Cortex of kidney (tissue), 1 donor: ENCODE measurements around the gene KAT7.

Source experiments
- DNase-seq: peaks from one replicate; lab custom pipeline; 2025; lab: John Stamatoyannopoulos, UW

Gene KAT7

DNA sequence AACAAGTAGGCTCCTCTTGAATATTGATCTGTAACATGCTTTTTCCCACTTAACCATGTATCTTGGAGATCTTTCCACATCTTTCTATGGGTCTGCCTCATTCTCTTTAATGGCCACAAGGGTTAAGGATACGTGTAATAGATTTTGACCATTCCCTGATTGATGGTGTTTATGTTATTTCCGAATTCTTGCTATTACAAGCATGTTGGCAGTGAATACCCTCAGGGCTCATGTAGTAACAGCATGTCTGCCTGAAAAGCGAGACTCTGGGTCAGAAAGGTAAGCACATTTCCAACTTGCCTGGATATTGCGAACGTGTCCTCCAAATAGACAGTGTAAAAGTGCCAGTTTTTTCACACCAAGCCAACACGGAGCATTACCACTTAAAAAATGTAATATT lies 54.4 kb downstream of the KAT7 start:
- no peak for DNase-seq

DNA sequence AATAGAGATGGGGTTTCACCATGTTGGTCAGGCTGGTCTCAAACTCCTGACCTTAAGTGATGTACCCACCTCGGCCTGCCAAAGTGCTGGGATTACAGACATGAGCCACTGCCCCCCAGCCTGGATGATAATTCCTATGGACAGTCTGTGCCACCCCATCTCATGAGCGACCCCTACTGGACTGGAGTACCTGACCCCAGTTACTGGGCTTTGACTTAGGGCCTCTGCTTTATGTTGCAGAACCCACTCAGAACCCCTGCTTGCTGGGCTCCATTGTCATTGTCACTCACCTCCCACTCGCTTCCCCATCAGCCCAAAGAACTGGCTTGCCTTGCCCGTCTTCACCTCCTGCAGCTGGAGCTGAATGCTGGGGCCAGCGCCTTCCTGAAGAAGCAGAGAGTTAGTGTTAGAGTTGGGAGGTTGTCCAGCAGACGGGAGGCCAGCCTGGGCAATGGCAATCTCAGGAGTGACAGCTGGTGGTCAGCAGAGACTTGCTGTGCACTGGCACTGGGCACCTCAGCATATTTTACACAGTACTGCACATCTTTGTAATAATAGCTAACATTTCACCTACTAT lies 55.4 kb downstream of the KAT7 start:
- no peak for DNase-seq

DNA sequence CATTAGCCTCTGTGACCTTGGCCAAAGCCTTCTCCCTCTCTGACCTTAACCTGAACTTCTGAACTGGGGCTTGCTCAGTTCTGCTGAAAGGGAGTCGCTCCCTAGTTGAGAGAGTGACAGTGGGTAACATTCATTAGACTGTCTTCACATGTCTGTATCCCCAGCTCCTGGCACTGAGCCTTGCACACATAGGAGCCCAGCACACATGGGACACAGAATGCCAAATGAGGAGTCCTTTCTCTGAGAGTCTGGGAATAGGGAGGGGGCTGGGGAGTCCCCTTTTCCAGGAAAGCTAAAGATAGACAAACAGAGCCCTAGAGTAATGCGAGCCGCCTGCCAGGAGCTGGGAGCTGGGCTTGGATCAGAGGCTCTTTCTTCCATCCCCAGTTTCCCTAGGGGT lies 56.8 kb downstream of the KAT7 start:
- no peak for DNase-seq

DNA sequence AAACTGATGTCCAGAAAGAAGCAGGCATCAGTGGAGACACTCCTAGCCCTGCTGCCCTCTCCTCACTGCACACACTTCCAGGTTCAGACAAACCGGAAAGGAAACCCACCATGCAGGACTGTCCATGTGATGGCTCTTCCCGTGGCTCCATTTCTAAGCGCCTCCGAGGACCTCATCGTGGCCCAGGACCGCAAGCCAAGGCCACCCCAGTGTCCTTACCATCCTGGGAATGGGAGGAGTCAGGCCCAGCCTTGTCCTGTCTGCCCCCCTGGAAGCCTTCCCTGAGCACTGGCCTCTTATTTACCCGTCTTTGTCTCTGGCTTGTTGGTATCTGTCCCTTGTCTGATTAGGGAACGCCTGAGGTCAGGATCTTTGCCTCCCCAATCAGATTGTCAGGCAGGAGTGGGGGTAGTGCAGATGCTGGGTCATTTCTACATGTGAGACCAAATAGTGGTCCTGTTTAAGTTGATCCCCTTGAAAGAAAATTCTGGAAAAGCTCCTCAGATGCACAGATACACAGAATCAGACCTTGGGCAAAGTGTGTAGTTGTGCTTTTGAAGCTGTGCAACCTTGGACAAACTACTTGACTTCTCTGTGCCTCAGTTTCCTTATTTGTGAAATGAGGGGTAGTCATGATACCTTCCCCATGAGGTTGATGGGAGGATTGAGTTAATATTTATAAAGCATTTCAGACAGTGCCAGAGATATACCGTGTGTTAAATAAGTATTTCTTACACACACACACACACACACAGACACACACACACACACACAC lies 58.6 kb downstream of the KAT7 start:
- no peak for DNase-seq

DNA sequence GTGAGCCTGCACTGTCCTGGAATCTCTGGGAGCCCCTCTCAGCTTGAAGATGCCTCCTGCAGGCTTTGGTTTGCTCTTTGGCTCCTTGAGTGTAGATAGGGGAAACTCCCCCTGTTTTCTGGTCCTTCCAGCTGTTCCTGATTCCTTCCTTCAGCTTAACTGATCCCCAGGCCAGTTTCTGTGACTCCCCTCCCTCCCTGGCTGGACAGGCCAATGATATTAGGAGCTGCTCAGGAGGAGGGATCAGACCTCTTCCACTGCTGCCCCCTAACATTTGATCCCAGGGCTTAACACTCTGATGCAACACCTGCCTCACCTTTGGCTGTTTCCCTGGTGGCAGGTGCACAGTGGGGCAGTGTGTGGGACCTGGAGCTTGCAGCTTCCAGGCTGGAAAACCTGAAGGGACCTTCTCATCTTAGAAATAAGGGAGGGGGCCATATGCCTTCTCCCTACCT lies 59.6 kb downstream of the KAT7 start, which contains the start of gene TAC4:
Gene TAC4, minus strand, starts transcription at position 51 of the 455 bp plus-strand sequence. CDS start 52 bp downstream, outside the sequence.
- DNase-seq = no peak

DNA sequence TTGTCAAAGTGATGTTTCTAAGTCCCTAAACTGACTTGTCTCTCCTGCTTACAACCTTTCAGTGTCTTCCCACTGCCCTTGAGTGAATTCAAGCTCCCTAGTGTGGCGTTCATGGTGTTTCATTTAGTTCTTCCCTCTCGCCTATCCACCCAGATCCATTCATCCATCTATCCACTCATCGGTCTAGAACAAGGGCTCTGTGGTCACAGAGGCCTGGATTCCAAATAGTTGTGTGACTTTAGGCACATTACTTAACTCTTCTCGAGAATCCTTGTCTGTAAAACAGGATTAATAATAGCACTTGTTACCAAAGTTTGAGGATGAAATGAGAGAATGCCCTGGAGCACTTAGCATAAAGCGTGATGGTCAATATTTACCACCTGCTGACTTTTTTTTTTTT lies 60.3 kb downstream of the KAT7 start:
- DNase-seq = no peak

DNA sequence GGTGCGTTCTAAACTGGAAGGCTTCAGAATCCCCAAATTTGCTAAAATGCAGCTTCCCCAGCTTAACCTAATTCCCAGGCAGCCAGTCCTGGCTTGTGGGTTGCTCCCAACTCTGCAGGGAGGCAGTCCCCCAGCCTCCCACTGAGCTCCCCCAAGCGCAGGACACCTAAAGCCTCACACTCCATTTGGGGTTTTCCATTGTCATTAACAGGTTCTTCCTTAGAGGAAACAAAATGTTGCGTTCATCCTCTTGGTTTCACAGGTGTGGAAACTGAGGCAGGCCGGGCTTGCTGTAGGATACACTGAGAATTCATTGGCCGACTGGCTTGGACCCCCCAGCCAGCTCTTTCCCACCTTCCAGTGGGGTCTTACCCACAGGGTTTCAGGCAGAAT lies 61.7 kb downstream of the KAT7 start:
- no peak for DNase-seq

DNA sequence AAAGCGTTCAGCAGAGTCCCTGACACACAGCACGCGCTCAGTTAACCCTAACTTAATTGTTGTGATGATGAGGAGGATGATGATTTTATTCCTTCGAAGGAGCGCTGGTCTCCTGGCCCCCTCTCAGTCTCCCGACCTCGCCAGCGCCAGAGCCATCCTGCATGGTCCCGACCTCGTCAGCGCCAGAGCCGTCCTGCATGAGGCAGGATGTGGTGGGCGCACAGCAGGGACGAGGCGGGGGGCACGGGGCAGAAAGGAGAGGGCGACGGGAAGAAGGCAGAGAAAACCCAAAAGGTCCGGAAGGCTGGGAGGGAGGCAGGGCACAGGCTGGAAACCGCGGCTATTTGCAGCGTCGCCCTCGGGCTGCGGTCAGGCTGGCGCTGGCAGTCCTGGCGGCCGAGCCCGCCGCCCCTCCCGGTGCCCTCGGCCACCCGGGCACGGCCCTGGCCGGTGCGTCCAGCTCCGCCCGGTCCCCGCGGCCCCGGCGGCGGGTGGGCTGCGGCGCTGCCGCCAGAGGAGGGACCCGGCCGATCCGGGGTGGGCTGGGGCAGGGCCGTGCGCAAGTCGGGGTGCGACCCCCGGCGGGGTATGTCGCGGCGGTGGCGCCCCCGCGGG lies 62.4 kb downstream of the KAT7 start:
- DNase-seq = no peak

DNA sequence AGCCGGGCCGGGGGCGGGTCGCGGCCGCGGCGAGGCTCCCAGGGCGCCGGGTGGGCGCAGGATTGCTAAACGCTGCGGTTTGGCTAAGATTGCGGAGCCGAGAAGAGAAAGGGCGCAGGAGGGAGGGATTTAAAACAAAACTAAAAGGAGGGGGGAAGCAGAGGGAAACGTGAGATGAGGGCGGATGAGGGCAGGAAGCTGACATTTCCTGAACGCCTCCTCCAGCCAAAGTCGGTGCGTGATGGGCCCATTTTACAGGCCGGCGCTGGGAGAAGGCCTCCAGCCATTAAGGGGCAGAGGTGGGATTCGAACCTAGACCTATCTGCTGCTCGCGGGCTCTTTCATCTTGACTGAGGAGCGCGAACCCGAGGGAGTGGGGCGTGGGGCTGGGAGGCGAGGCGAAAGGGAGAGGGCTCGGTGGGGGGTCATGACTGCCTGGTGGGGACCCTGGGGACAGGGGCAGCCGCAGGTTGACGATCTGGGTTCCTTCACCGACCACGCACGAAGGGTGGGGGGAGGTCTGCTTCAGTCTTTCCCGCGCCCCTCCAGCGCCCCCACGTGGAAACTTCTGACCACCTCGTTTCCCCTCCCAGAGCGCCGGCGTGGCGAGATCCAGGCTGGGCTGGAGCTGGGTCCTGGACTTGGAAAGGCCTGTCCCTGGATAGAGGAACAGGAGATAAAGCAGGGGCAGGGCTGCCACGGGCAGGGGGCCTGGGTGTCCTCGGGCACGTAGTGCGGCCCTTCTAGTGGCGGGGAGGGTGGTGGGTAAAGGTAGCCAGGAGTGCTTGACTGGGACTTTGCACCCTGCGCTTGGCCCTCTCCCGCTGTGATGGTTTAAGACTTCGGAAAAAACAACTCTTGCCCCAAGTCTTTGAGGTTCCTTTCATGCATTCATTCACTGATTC lies 63.2 kb downstream of the KAT7 start:
- DNase-seq = no peak

DNA sequence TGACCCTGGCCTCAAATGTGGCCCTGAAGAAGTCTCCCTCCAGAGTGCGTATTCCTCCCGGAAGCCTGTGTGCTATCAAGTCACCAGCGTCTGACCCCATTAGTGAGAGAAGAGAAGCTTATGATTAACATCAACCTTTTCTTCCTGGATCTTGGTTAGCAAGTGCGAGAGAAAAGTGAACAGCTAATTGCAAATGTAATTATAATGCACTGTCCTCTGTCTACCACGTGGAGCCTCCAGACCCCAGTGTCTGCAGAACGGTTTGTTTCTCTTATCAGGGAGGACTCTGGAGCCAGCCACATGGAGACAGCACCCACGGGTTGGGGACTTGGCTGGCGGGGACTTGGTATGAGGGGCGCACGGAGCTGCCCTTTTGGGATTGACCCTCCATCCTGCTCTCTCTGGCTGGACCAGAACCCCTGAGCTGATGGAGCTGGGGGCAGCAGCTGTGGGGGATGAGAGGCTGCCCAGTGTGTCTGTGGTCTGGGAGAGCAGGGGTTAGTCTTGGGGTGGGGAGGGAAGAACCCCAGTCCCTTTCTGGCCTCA lies 65.1 kb downstream of the KAT7 start:
- no peak for DNase-seq

DNA sequence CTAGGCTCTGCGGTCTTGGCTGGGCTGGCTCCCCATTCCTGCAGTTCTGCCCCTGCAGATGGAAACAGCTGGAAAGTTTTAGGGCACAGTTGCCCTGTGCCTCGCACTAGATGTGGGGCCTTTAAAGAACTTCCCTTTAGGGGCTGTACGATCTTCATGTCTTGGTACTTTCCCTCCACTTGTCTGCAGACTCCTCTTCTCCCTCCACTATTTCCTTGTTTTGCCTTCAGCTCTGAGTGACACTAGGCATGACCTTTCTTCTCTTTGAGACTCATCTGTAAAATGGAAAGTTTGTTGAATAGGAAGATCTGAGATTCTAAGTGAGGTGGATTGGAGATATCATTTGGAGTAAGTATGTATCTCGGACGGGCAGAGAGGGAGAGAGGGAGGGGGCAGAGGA lies 65.6 kb downstream of the KAT7 start:
- DNase-seq = no peak

DNA sequence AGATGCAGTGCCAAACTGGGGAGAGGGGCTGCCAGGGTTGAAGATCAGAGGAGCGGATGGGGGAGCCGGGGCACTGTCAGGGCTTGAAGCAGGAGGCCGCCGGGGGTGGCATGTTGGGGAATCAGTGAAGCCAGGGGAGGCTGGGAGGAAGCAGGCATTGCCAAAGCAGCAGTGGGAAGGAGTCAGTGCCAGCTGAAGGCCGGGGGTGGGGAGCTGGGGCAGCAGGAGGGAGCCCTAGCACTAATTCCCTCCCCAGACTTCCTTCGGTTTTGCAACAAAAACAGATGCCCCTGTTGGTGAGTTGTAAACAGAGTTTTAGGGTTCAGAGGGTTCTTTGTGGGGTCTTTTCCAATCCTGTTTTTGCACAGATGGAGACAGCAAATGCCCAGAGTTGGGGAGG lies 70.3 kb downstream of the KAT7 start:
- no peak for DNase-seq

DNA sequence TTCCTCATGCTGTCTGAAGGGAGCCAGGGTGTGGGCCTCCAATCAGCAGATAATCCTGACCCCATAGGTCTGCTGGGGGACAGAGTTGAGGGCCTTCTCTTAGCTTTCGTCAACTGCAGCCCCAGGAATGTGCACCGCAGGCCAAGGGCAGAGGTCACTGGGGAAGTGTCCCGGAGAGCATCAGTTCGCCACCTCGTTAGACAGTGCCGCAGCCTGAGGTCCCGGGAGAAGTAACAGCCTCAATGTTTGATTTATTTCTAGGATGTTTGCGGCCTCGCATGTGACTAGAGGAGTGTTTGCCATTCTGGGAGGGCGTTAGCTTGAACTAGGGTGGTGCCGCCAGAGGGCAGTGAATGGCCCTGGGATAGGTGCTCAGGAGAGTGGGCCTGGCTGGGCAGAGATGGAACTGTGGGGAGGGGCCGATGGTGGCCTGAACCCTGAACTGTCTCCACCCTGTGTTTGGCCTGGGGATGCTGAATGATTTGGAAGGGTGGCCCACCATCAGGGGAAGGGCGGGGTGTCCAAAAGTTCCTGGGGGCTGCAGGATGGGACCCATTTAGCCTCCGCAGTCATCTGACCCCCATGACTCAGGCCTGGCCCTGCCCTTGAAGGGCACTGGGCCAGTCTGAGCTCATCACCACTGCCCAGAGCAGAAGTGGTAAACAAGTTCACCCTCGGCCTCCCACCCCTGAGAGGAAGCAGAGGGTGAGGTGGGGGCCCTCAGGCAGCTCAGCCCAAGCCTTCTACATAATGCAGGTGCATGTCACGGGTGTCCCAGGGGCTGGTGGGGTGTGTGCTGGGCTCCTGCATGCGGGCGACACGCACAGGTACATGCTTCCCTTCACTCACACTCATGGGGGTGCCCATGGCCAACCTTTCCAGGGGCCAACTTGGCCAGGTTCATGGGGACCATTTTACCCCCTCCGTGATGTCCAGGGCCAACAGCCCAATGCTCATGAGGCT lies 71.8 kb downstream of the KAT7 start:
- no peak for DNase-seq

DNA sequence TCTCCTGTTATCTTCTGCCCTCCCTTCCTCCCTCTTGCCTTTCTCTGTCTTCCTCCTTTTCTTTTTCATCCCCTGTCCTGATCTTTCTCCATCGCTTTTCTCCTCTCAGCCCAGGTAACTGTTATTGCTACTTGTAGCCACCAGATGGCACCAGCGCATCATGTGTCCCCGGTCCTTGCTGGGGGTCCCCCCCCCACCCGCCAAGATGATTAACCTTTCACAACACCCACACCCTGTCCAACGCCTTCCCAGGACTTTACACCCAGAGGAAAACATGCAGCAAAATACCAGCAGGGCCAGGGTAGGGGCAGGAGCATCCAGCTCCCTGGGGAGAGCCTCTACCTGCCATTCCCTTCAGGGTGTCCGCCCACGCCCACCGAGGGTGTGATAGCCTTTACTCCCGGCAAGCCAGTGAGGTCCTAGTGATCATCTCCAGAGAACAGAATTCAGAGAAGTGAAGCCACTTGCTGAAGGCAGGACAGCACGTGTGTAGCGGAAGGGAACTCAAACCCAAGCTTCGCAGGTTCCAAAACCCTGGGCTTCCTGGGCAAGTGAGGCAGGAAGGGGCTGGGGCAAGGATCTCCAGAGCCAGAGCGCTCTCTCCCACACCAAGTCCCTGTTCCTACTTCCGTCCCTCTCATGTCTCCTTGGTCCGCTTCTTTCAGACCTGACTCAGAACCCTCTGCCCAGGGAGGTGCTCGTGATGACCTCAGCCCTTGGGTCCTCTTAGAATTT lies 72.8 kb downstream of the KAT7 start:
- DNase-seq = no peak

DNA sequence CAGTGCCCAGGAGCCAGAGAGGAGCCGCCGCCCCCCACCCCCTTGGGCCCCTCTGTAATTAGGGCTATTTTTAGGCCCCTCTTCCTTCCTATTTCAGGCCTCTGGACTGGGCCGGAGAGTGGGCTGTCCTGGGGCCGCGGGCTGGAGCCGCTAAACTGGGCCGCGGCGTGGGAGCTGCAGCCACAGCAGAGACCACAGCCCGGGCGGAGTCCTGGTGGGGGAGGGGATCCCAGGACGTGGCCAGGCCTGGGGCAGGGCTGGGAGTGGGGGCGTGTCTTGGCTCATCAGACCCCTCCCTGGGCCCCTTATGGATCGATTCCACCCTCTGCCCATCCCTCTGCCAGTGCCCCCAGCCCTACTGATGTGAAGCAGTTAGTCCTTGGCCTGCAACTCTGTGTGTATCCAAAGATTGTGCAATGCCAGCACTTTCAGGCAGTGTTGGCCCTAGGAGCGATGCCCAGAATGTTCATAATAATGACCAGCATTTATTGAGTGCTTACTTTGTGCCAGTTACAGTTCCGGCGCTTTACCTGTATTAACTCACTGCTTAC lies 74.4 kb downstream of the KAT7 start:
- no peak for DNase-seq

DNA sequence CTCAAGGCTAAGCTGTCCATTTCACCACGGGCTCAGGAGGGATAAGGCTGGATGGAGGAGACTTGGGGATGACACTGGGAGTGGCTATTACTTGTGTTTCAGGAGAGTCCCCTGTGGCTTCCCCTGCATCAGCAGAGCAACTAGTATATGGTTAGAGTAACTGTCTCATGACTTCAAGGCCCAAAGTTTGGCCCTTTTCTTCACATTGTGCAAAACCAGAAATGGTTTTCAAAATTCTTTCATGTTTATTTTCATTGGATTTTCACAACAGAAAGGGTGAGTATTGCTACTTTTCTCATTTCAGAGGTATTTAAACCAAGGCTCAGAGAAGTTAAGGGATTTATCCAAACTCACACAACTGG lies 77.5 kb downstream of the KAT7 start:
- DNase-seq = no peak

DNA sequence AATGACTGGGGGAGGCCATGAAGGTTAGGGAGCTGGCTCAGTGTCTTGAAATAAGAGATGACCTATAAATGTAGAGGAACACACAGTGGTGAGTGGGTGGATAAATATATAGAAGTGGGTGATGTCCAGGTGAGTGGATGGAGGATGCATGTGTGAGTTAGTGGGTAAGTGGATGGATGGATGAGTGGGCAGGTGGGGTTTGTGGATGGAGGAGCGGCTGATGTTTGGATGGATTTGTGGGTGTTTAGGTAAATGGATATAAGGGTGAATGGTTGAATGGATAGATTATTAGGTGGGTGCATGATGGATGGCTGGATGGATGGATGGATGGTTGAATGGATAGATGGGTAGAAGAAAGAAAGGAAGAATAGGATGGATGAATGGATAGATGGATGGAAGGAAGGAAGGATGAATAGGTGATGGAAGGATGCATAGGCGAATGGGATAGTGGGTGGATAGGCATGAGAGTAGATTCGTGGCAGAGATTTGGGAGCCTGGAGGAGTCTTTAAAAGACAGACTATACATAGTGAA lies 78.5 kb downstream of the KAT7 start:
- DNase-seq = no peak

DNA sequence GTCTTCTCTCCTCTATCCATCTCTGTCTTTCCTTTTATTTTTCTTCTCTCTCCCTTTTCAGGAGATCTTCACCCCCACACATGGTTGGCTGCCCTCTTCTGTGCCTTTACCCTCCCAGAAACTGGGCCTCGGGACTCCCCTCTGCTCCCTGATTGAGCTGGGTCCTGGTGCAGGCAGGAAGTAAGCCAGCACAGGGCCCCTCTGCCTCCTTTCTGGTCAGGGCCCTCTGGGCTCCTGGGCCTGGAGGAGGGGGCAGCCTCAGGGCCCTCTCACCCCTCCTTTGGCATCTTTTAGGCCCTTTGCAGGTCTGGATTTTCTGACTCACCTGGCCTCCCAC lies 80.5 kb downstream of the KAT7 start:
- DNase-seq = no peak

DNA sequence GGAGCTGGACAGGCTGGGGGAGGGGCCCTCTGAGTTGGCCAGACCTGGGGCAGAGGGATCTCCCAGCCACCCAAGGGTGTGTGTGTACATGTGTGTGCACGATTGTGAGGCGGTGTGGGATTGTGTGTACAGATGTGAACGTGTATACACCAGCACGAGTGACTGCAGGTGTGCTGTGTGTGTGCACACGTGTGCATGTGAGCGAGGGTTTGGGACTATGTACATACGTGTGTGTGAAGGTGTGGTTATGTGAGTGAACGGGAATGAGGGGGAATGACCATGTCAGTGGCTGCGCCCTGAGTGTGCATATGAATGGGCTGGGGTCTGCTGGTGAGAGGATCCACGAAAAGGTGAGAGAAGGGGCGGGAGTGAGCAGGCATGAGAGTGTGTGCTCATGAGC lies 81.8 kb downstream of the KAT7 start:
- DNase-seq = no peak

DNA sequence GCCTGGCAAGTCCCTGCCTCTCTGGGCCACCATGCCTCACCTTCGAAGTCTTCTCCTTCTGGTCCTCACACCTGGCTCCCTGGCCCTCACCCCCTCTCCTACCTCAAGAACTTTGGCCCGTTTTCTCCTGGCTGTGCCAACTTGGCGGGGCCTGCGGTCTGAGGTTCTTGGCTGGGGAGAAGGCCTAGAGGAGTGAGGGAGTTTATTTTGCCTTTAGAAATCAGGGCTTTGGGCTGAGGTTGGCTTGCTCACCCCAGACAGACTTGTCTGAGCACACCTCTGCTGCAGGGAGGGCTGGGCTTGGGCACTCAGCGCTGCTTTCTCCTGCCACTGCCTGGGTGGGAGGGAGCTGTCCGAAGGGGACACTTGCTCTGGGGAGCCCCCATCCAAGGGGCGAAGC lies 82.7 kb downstream of the KAT7 start:
- no peak for DNase-seq
